Panc1 (cell line): ENCODE data around the gene TMSB15C.

Source experiments
- CTCF ChIP-seq: fragments of 450-650 bp; IDR thresholded peaks from 2 replicates; pipeline ENCODE4 v1.5.1; 2017; ENCODE audit warnings: mild to moderate bottlenecking
- POLR2AphosphoS5 ChIP-seq: IDR thresholded peaks from 2 replicates; pipeline ENCODE4 v1.6.1; 2012; ENCODE audit warnings: mild to moderate bottlenecking, low read depth, low read length, moderate library complexity
- REST ChIP-seq, 2 experiments: IDR thresholded peaks; 2 replicates each; pipeline ENCODE4 v1.6.1; 2011 to 2012; ENCODE audit warnings: low read depth in 2 of 2, control low read depth in 1 of 2, low read length in 1 of 2, mild to moderate bottlenecking in 1 of 2, moderate library complexity in 1 of 2; ENCODE audit not compliant: insufficient read depth in 1 of 2
- SIN3A ChIP-seq: IDR thresholded peaks from 2 replicates; pipeline ENCODE4 v1.6.1; 2012; ENCODE audit warnings: low read depth, mild to moderate bottlenecking, low read length, moderate library complexity, borderline replicate concordance; ENCODE audit not compliant: insufficient read depth

- no peak for TF ChIP-seq CTCF
- TF ChIP-seq POLR2AphosphoS5 = no peak
- no peak for TF ChIP-seq REST (IDR thresholded peaks at IDR 0.05; ENCODE audit: insufficient read depth in 1 of 2, low read depth in 2 of 2, low read length in 1 of 2)
- TF ChIP-seq SIN3A = no peak
Observed at GRCh38 chrX:104098919-104099318, 22.9 kb upstream of the TMSB15C start.
